Measurements from ENCODE around the gene B4GALNT2.

B4GALNT2 gene

GRCh38 chr17:49196520-49196919 lies 64.0 kb downstream of the B4GALNT2 start:
- Mint-ChIP-seq H3K4me3 (no peak overlapping the region), H3K4me1 (peaks cover 24 to 32% of the 10 kb centered on the region in 2 donors), H3K9me3 (peaks cover 0 to 3% of the 10 kb centered on the region in 2 donors), H3K36me3 (peaks cover 8 to 12% of the 10 kb centered on the region in 2 donors), H3K27ac (no peak overlapping the region), H3K27me3 (peaks cover 7 to 8% of the 10 kb centered on the region in 2 donors)
- DNase-seq (no peak), ATAC-seq (replicated peaks) (no peak)

- Mint-ChIP-seq H3K9me3 (no peaks in the 10 kb centered on the region), H3K27me3 (peaks cover under 1 to 3% of the 10 kb centered on the region in 2 donors), H3K36me3 (peaks cover 2 to 3% of the 10 kb centered on the region in 2 donors), H3K4me1 (peaks cover 15 to 23% of the 10 kb centered on the region in 2 donors), H3K27ac (no peak overlapping the region), H3K4me3 (no peak overlapping the region)
- no peak for DNase-seq
- ATAC-seq (replicated peaks): no peak
Measured at GRCh38 chr17:49197346-49197998, 64.9 kb downstream of the B4GALNT2 start.

- Mint-ChIP-seq H3K9me3 (no peaks in the 10 kb centered on the region), H3K4me3 (no peak overlapping the region), H3K27me3 (no peaks in the 10 kb centered on the region), H3K4me1 (peaks cover 13 to 15% of the 10 kb centered on the region in 2 donors), H3K27ac (no peak overlapping the region), H3K36me3 (no peaks in the 10 kb centered on the region)
- ATAC-seq (replicated peaks): no peak
- no peak for DNase-seq
Measured at GRCh38 chr17:49198211-49198610, 65.6 kb downstream of the B4GALNT2 start.

- ATAC-seq (replicated peaks): no peak
- H3K27ac Mint-ChIP-seq: no peak overlapping the region
Measured at GRCh38 chr17:49200423-49201083, 68.0 kb downstream of the B4GALNT2 start.

GRCh38 chr17:49201481-49201927 lies 68.9 kb downstream of the B4GALNT2 start:
- Mint-ChIP-seq H3K4me1 (peaks cover 0 to 5% of the 10 kb centered on the region in 2 donors), H3K4me3 (no peak overlapping the region), H3K9me3 (no peaks in the 10 kb centered on the region), H3K27me3 (no peaks in the 10 kb centered on the region), H3K27ac (no peak overlapping the region), H3K36me3 (peaks cover 8 to 10% of the 10 kb centered on the region in 2 donors)
- DNase-seq (no peak), ATAC-seq (replicated peaks) (no peak)

More at GRCh38 chr17:49200423-49201083, 68.0 kb downstream of the B4GALNT2 start:
- DNase-seq: no peak
- H3K27me3 Mint-ChIP-seq: no peaks in the 10 kb centered on the region
- peaks cover 0 to 3% of the 10 kb centered on the region in 2 donors for H3K4me1 Mint-ChIP-seq
- peaks cover 0 to 2% of the 10 kb centered on the region in 2 donors for H3K36me3 Mint-ChIP-seq
- no peaks in the 10 kb centered on the region for H3K9me3 Mint-ChIP-seq
- H3K4me3 Mint-ChIP-seq: no peak overlapping the region

- ATAC-seq (replicated peaks) (no peak), DNase-seq (no peak)
- H3K4me1 Mint-ChIP-seq: peaks cover 2 to 11% of the 10 kb centered on the region in 2 donors
- H3K36me3 Mint-ChIP-seq: peaks cover 10 to 15% of the 10 kb centered on the region in 2 donors
- no peaks in the 10 kb centered on the region for H3K9me3 Mint-ChIP-seq
- no peak overlapping the region for H3K4me3 Mint-ChIP-seq
- no peaks in the 10 kb centered on the region for H3K27me3 Mint-ChIP-seq
- H3K27ac Mint-ChIP-seq: no peak overlapping the region
Measured at GRCh38 chr17:49203796-49204195, 71.2 kb downstream of the B4GALNT2 start.

- Mint-ChIP-seq H3K36me3 (peaks cover 10 to 15% of the 10 kb centered on the region in 2 donors), H3K27me3 (no peaks in the 10 kb centered on the region), H3K4me1 (peaks cover 9 to 18% of the 10 kb centered on the region in 2 donors), H3K9me3 (no peaks in the 10 kb centered on the region), H3K4me3 (no peak overlapping the region), H3K27ac (no peak overlapping the region)
- ATAC-seq (replicated peaks) (no peak), DNase-seq (no peak)
Measured at GRCh38 chr17:49204516-49204915, 71.9 kb downstream of the B4GALNT2 start.

GRCh38 chr17:49209061-49209571 lies 76.5 kb downstream of the B4GALNT2 start:
- ATAC-seq (replicated peaks) (no peak), DNase-seq (no peak)
- Mint-ChIP-seq H3K4me3 (peak overlapping the region; percentile 4 to 91), H3K4me1 (peaks cover 53 to 55% of the 10 kb centered on the region in 2 donors), H3K27ac (no peak overlapping the region), H3K27me3 (no peaks in the 10 kb centered on the region), H3K36me3 (peaks cover 15 to 19% of the 10 kb centered on the region in 2 donors), H3K9me3 (no peaks in the 10 kb centered on the region)

- Mint-ChIP-seq H3K36me3 (peaks cover 17 to 27% of the 10 kb centered on the region in 2 donors), H3K27me3 (no peaks in the 10 kb centered on the region), H3K27ac (peak within 1 kb of the TSS; percentile 97), H3K4me3 (peak within 1 kb of the TSS; percentile 84 to 91), H3K4me1 (peaks cover 62 to 65% of the 10 kb centered on the region in 2 donors), H3K9me3 (peaks cover 0 to 2% of the 10 kb centered on the region in 2 donors)
- ATAC-seq (replicated peaks) (peak; percentile 97), DNase-seq (peak; percentile 79)
Measured at GRCh38 chr17:49210158-49211029, 77.8 kb downstream of the B4GALNT2 start, which contains the start of the genes ABI3 and GNGT2. Gene ABI3 (plus strand): TSS chr17:49210707. CDS start chr17:49210725, 18 bp downstream. Gene GNGT2 (minus strand): TSS chr17:49210574. CDS start chr17:49207422, 3,152 bp downstream.

- ATAC-seq (replicated peaks) (no peak), DNase-seq (no peak)
- H3K27me3 Mint-ChIP-seq: no peaks in the 10 kb centered on the region
- peaks cover 0 to 2% of the 10 kb centered on the region in 2 donors for H3K9me3 Mint-ChIP-seq
- H3K4me3 Mint-ChIP-seq: peak overlapping the region; percentile 69 to 73
- H3K4me1 Mint-ChIP-seq: peaks cover 75 to 92% of the 10 kb centered on the region in 2 donors
- H3K36me3 Mint-ChIP-seq: peaks cover 23 to 32% of the 10 kb centered on the region in 2 donors
- peak overlapping the region; percentile 90 for H3K27ac Mint-ChIP-seq
Measured at GRCh38 chr17:49213399-49213798, 80.8 kb downstream of the B4GALNT2 start.

- DNase-seq: no peak
- no peak for ATAC-seq (replicated peaks)
- no peak overlapping the region for H3K27ac Mint-ChIP-seq
- H3K4me1 Mint-ChIP-seq: peaks cover 76 to 94% of the 10 kb centered on the region in 2 donors
- peaks cover 24 to 34% of the 10 kb centered on the region in 2 donors for H3K36me3 Mint-ChIP-seq
- H3K9me3 Mint-ChIP-seq: peaks cover 0 to 2% of the 10 kb centered on the region in 2 donors
- no peaks in the 10 kb centered on the region for H3K27me3 Mint-ChIP-seq
- peak overlapping the region in 1 of 2 donors; percentile 42 for H3K4me3 Mint-ChIP-seq
Measured at GRCh38 chr17:49213847-49214246, 81.3 kb downstream of the B4GALNT2 start.

GRCh38 chr17:49214676-49215360 lies 82.2 kb downstream of the B4GALNT2 start:
- Mint-ChIP-seq H3K9me3 (peaks cover 0 to 2% of the 10 kb centered on the region in 2 donors), H3K4me3 (peak overlapping the region; percentile 59 to 63), H3K4me1 (peaks cover 74 to 94% of the 10 kb centered on the region in 2 donors), H3K27ac (peak overlapping the region; percentile 92), H3K27me3 (no peaks in the 10 kb centered on the region), H3K36me3 (peaks cover 24 to 43% of the 10 kb centered on the region in 2 donors)
- ATAC-seq (replicated peaks) (no peak), DNase-seq (no peak)

GRCh38 chr17:49216482-49216881 lies 83.9 kb downstream of the B4GALNT2 start:
- Mint-ChIP-seq H3K27ac (peak overlapping the region; percentile 44), H3K4me1 (peaks cover 62 to 79% of the 10 kb centered on the region in 2 donors), H3K4me3 (peak overlapping the region in 1 of 2 donors; percentile 33), H3K9me3 (peaks cover 0 to 2% of the 10 kb centered on the region in 2 donors), H3K27me3 (no peaks in the 10 kb centered on the region), H3K36me3 (peaks cover 26 to 47% of the 10 kb centered on the region in 2 donors)
- DNase-seq: no peak
- no peak for ATAC-seq (replicated peaks)
